Fibroblast of skin of abdomen (primary cell): ENCODE data around the gene LMO7.
"Not testable (repeated sequence)": the region's sequence is repeated elsewhere in the genome, so short reads cannot be mapped to it uniquely, and the experiment has no call there.

Experiments
- DNase-seq: peaks from one replicate; pipeline ENCODE4 v3.0.0-alpha.2; 2013

The LMO7 gene

DNA sequence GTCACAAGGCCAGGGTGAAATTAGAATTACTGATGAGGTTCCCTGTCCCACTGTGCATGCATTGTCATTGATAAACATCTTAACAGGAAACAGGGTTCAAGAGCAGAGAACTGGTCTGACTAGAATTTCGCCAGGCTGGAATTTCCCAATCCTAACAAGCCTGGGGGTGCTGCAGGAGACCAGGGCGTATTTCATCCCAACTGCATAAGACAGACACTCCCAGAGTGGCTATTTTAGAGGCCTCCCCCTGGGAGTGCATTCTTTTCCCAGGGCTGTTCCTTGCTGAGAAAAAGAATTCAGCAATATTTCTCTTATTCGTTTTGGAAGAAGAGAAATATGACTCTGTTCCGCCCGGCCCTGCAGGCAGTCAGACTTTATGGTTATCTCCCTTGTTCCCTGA is 144.0 kb downstream of the LMO7 start:
- DNase-seq, result not testable (repeated sequence)

DNA sequence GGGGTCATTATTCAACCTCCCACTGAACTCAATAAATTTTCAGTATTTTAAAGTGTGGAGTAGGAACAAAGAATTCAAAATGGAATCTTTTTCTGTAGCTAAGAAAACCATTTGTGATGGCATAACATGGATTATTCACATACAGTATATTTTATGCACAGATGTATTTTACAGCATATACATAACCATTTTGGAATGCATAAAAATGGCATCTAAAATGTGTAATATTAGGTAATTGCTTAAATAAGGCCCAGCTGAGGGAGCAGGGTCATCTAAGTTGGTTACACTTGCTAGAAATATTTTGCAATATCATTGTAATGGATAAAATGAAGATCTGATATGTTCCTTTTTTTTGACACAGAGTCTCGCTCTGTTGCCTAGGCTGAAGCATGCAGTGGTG is 146.9 kb downstream of the LMO7 start:
- peak; percentile 35 for DNase-seq

DNA sequence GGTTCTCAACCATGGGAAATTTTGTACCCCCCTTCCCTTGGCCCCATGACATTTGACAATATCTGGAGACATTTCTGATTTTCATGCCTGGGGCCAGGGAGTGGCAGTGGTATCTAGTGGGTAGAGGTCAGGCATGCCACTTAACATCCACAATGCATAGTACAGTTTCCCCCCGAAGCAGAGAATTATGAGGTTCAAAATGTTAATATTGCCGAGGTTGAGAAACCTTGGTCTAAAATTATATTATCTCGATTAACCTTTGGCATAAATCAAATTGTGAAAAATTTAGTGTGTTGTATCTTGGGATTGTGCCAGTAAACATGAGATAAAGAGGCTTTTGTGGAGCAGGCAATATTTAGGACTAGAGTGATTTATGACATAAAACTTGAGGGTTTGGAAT is 147.9 kb downstream of the LMO7 start:
- DNase-seq, result no peak

DNA sequence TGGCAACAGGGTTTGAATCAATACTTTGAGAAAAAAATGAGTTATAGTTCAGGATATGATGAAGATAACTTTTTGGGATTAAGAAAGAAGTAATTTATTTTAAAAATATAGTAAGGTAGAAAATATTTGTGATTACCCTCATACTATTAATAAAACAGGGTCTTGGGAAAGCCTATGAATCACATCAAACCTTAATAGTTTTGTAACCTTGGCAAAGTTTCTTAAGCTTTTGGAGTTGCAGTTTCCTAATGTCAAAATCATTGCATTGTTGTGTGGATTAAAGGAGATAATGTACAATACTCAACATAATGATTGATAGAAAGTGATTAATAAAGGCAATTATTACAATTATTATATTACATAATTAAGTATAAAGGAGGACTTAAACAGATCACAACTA is 149.0 kb downstream of the LMO7 start:
- peak; percentile 33 for DNase-seq

DNA sequence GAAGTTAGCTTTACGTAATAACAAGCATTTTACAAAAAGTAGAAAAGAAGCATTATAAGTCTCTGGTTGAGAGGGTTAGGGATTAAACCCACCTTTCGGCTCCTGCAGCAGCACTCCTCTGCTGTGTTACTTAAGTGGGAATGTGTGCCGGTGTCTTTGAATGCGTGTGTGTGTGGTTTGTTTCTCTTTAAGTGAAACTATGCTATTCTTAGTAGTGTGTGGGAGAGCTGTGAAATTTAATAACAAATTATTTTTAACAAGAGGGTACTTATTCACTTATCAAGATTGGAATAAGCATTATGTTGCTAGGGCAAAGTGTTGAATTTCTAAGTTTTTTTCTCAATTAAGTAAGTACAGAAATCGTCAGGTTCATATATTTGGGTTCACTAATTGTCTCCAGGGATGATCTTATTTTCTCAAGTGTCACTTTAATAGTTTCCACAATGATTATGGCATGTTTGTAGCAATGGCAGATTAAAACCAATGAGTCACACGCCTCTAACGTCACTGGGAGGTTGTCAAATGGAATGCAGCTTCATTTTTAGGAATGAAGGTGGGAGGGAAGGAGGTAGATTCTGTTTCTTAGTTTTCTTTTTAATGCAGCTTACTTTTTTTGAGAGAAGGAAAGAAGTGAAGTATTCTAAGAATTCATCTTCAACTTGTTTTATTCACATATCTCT is 151.3 kb downstream of the LMO7 start:
- peak; percentile 72 for DNase-seq

DNA sequence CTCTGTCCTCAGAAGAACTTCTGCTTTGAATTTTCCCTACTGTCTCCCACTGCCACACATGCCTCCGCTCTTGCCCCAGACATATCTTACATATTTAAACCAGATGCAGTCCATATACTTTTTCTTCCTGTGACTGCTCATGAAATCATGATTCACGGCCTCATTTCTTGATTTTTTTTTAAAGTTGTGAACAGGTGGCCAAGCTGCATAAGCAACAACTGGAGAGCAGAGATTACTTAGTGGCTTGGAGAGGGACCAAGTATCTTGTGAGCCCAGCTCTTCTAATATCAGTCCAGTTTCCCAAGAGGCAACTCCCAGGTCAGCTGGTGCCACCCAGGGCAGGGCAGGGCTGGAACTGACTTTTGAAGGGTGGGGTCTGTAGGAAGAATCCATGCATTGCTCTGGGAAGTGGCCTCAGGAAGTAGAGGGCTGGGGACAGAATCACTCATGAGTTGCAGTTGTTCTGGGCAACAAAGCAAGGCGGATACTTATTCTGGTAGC is 152.4 kb downstream of the LMO7 start:
- DNase-seq, result peak; percentile 95

DNA sequence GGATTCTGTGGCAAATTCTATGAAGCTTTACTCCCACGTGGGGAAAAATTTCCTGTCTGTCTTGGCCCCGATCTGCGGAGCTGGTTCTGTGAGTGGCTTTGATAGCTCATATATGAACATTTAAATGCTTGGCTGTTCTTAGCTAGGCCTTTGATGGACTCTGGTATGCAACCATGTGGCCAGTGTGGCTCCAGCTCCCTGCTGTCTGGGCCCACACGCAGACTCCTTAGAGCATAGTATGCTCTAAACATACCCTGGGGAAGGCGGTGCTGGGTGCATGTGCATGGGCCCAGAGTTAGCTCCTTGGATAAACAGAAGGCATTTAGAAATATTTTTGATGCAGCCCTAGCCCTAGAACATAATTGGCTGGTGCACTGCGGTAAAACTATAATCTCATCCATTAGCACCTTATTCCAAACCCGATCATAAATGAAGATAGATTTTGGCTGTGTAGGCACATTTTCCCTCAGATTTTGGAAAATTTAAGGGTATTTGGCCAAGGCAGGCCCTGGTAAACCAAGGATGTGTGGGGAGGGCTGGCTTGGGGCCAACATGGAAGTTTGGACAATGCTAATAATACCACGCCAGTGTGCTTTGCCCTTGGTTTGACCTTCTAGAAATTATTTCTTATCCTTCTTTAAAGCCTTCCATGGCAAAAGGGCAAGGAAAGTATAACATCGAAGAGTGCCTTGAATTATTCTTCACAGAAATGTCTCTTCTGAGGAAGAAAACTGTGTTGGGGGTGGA is 153.5 kb downstream of the LMO7 start:
- peak; percentile 37 for DNase-seq

DNA sequence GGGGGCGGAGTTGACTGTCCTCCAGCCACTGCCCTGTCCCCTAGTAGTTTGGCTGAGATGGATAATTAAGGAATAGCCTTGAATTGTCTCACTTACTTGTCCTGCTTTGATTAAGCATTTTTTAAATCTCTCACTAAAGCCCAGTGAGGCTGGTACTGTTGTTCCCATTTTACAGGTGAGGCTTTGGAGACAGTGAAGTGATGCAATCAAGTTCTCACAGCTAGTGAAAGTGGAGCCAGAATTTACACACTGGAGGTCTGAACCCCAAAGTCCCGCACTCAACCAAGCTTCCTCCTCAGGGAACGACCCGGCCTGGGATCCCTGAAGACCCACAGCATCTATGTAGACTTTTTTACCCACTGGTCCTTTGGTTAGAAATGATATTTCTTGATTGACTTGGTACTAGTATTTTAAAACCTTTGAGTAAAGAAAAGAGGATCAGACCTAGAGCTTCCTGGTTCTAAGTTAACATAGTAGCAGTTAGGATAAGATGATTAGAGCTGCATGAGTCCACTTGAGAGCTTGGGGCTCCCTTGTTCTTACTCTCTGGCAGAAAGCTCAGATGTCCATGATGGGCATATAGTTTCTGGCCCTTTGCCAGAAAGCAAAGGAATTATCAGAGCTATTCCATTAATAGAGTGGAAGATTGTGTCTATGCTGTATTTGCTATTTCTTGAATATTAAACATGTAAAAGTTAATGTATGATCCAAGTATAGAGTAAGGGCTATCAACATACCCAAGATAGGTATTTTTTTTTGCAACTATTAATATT is 154.3 kb downstream of the LMO7 start:
- no peak for DNase-seq

DNA sequence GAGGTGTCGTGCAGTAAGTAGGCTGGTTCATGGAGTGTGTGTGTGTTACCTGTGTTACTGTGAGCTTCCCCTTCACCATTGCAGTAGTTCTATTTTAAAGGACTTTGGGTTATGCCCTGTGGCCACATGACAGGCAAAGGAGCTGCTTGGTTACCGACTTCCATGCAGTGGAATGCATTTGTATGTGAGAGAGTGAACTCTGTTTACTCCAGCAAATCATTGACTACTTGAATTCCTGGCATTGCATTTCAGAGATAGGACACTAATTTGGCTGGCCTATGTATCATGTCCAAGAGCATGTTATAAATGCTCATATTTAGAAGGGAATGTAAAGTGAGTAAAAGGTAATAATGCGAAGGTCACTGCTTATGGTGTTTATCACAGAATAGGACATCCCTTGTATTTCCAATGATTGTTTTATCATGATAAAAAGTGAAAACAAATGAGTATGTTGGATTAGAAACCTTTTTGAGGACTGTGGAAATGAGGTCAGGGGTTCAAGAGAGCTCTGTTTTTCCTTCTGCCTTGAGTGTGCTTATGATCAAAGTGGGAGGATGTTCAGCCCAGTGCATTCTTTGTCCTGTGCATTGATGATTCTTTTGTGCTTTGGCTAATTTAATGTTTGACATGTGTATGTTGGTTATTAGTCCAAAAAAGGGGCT is 156.5 kb downstream of the LMO7 start:
- no peak for DNase-seq

DNA sequence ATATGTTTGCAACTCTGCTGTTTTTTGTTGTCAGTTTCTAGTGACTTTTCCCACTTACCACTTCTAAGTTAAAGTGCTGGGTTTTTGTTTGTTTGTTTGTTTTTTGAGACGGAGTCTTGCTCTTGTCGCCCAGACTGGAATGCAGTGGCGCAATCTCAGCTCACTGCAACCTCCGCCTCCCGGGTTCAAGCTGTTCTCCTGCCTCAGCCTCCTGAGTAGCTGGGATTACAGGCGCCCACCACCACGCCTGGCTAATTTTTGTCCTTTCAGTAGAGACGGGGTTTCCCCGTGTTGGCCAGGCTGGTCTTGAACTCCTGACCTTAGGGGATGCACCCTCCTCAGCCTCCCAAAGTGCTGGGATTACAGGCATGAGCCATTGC is 157.0 kb downstream of the LMO7 start:
- not testable (repeated sequence) for DNase-seq

DNA sequence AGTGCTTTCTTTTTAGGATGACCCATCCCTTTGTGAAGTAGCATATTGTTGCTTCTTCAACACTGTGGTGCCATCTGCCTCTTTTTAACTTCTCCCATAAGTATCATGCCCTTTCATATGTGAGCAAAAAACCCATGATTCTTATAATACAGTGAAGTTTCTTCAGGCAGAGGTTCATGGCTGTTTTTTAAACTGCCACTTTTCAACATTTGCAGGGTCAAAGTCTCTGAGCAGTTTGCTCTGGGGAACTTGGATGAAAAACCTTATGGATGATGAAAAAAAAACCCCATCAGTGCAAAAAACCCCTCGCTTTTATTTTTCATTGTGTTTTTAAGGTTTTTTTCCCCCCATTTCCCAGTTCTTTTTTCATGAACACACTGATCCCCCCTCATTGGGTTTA is 158.5 kb downstream of the LMO7 start:
- no peak for DNase-seq

DNA sequence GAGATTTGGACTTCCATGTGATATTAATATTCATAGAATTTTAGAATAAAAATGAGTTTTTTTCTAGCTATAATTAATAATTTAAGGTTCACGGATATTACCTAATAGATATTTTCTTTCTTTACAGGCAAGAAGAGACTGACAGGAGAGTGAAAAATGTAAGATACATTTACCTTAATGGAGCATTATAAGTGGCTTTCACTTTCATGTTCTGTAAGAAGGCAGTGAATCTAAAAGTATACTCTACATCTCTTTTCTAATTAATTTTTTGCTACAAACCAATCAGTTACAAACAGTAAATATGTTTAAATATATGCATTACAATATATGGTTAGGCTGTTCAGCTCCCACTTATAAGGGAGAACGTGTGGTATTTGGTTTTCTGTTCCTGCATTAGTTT is 159.1 kb downstream of the LMO7 start:
- DNase-seq, result no peak

DNA sequence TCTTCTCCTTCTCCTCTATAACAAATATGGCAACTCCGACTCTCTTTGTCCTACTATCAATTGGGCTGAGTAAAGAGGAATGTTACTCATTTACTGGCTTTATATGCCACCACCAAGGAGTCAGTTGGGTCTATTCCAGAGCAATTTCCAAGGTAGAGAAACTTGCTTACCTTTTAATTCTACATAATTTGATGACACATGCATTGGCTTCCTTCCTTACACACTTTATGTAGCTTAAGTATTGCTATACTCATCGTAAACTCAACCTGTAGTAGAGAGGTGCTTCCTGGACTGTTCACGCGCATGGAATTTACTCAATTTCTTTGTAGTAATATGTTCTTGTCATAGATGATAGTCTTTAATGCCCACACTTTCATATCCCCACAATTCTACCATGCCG is 160.7 kb downstream of the LMO7 start:
- no peak for DNase-seq

DNA sequence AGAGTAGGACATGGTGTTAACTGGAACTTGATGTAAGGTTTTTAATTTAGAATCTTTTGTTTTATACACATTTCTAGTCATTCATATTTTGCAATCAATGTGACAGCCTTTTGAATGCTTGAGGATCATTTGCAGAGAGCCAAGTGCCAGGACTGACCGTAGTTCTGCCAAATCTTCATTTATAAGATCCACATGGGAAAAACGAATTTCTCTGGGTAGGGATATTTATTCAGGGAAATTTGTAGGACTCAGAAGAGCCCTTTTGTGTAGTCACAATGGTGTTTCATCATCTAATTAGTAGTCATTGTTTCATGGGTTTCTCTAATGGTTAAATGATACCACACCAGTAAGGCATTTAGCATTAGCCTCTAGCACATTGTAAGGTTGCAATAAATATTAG is 161.1 kb downstream of the LMO7 start:
- DNase-seq, result no peak

DNA sequence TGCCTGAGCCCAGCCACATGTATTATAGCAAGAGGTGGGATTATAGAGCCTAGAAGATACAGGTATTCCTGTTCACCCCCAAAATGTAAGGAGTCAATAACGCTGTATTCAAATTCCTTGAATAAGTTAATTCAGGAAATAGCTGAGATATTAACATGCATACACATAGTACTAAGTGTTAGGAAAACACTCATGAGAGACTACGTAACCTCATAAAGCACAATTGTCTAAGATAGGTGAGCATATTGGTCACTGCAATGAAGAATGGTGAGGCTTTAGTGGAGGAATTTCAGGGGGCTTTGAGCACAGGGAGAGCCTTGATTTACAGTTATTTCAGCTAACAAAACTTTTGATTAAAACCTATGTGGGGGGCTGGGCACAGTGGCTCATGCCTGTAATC is 161.6 kb downstream of the LMO7 start:
- no peak for DNase-seq

DNA sequence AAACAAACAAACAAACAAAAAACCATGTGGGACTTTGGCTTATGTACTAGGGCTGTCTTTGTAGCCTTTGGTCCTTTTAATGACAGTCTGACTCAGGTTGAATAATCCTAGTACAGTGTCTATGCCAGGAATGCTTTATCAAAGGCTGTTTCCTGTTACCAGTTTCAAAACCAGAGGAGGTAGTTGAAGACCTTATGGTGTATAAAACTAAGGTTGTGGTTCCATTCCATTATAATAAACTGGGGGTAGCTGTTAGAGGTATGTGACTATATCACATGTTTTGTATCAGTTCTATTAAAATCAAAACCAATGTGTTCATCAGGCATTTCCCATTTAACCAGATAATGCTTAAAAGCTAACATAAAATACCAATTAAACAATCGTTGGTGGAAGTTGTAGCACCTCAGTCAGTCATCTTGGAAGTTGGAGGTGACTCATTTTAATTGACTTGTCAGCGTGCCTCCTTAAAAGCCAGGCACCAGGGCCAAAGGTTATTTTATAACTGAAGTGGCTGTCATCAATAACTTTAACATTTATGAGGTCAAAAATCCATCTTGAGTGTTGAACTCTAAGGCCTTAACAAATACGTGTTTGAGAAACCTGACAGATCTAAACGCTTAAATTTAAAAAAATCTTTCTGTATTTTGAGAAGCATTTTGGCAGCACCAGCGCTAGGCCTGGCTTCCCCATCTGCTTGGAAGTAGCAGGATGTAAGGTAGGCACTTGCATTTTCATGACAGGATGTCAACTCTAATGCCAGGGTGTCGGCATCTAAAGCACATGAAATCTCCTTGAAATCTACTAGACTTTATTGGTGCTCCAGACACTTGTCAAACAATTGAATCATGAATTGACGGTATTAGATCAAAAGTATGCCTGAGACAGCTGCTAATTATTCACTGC is 162.5 kb downstream of the LMO7 start:
- peak; percentile 47 for DNase-seq

DNA sequence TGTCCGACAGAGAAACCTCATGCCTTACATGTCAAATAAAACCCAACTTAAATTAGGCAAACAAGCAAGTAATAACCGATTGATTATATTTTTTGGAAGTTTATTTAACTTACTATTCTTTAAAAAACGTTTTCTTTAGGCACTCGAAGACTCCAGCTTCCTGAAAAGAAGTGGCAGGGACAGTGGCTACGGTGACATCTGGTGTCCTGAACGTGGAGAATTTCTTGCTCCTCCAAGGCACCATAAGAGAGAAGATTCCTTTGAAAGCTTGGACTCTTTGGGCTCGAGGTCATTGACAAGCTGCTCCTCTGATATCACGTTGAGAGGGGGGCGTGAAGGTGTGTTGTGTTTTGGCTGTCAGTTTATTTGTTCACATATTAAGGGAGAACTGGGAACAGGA is 164.4 kb downstream of the LMO7 start:
- DNase-seq, result no peak

DNA sequence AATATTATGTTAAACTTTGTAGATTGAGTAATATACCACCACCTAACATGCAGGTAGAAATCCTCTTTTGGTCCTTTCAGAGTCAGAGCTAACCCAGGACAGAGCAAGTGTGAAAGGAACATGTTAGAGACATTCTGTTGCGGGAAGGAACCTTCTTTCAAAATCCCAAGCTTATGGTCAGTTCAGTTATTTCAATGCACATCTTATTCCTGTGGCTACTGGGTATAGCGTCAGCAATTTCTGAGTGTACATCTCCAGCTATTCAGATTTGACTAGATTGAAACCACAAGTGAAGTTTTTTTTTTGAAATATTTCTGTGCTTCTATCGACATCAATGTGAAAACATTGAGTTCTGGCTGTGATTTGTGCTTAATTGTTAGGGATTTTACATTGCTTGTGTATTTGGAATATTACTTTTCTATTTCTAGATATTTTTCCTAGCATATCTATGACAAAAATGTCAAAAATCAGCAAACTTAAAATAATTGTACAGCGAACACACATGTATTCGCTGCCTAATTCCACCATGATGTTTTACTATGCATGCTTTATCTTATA is 165.3 kb downstream of the LMO7 start:
- no peak for DNase-seq

DNA sequence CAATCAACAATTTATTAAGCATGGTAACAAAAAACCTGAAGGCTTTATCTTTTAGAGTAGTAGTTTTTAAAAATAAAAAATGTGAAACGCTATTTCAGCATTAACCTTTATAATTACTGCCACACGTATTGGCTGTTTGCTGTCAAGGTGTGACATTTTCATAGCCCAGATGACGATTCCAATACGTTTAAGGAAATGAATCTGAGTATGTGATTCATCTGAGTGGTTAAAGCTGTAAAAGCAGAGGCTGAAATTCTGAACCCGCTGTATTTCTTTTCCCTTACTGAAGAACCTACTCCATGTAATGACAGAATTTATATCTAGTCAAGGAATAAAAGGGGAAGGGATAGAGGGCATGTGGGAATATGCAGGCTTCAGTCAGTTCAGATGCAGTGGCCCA is 166.0 kb downstream of the LMO7 start:
- DNase-seq, result no peak

DNA sequence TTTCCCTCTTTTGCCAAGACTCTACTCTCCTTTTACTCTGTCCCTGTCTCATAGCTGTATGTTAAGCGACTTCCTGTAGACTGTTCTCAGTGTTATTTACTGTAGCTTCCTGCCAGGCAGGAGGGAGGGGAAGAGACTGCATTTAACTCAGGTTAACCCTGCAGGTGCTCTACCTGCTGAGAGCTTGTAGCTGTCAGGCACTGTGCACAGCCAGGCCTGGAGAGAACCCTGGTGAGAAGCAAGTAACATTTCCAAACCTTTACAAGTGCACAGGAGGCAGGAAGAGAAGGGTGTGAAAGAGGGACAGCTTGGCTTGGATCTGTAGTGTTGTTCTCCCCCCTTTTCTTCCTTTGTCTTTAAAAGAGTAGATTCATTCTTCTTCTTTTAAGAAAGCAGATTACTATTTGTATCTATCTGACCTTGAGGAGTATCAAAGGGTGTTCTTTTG is 167.1 kb downstream of the LMO7 start:
- no peak for DNase-seq

DNA sequence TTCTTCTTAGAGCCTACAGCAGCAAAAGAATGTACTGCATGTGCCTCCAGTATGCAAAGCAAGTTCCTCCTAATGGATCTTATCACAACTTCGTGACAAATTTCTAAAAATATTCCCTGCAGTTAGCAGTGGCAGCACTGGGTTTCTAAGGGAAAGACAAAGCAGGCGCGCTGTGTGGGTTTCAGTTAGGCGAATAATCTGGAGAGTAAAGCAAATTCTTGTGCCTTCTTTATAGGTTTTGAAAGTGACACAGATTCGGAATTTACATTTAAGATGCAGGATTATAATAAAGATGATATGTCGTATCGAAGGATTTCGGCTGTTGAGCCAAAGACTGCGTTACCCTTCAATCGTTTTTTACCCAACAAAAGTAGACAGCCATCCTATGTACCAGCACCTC is 167.9 kb downstream of the LMO7 start:
- no peak for DNase-seq
